NCI-H82 (cell line): ENCODE data around the gene STT3B.

ENCODE experiments used
- DNase-seq: peaks from one replicate; lab custom pipeline; 2025; lab: John Stamatoyannopoulos, UW

Gene STT3B

DNA sequence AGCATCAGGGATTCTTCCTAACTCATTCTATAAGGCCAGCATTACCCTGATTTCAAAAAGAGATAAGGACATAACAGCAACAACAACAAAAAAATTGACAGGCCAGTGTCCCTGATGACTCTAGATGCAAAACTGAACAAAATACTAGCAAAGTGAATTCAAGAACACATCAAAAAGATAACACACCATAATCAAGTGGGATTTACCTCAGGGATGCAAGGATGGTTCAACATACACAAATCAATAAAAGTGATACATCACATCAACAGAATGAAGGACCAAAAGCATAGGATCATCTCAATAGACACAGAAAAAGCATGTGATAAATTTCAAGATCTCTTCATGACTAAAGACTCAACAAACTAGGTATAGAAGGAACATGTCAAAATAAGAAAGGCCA lies 119.6 kb downstream of the STT3B start:
- no peak for DNase-seq

DNA sequence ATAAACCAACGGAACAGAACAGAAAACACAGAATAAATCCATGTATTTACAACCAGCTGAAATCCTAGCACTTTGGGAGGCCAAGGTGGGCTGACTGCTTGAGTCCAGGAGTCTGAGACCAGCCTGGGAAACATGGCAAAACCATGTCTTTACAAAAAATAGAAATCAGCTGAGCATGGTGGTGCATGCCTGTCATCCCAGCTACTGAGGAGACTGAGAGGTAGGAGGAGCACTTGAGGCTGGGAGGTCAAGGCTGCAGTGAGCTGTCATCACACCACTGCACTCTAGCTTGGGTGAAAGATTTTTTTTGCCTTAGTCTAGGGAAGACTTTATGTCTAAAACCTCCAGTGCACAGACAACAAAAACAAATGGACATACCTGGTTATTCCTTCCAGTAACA lies 120.7 kb downstream of the STT3B start:
- no peak for DNase-seq

DNA sequence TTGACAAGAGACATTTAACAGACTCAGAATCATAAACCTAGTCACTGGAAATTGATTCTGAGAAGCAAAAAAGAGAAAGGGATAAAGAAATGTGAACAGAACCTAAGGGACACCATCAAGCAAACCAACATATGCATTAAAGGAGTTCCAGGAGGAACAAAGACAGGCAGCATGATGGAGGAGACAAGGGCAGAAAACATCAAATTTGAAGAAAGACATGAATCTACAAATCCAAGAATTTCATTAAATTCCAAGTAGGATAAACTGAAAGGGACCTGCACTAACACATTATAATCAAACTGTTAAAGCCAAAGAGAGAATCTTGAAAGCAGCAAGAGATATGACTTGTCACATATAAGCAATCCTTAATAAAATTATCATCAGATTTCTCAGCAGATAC lies 122.3 kb downstream of the STT3B start:
- DNase-seq: no peak

DNA sequence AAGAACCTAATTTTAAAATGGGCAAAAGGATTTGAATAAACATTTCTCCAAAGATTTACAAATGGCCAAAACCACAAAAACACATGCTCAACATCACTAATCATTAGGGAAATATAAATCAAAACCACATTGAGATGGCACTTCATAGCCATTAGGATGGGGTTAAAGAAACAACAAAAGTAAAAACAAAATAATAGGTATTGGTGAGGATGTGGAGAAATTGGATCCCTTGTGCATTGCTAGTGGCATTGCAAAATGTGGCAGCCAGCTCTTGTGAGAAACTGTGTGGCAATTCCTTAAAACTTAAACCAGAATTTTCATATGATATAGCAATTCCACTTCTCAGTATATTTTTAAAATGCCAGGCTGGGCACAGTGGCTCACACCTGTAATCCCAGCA lies 126.5 kb downstream of the STT3B start:
- no peak for DNase-seq

DNA sequence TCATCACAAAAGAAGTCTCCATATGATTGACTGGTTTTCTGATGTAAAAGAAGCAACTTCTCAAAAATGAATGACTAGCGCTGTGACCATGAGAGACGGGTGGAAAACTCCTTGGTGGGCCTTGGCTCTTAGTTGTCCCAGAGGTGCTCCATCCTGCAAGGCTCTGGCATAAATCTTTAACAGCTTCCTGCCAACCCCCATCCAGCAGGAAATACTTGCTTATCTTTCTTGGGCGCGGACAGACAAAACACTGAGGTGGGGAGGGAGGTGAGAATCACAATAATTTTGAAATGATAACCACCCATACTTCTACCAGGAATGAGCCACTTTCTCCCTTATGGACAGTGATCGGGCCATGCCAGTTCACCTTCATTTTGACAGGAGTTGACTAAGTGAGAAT lies 128.6 kb downstream of the STT3B start:
- DNase-seq: no peak

DNA sequence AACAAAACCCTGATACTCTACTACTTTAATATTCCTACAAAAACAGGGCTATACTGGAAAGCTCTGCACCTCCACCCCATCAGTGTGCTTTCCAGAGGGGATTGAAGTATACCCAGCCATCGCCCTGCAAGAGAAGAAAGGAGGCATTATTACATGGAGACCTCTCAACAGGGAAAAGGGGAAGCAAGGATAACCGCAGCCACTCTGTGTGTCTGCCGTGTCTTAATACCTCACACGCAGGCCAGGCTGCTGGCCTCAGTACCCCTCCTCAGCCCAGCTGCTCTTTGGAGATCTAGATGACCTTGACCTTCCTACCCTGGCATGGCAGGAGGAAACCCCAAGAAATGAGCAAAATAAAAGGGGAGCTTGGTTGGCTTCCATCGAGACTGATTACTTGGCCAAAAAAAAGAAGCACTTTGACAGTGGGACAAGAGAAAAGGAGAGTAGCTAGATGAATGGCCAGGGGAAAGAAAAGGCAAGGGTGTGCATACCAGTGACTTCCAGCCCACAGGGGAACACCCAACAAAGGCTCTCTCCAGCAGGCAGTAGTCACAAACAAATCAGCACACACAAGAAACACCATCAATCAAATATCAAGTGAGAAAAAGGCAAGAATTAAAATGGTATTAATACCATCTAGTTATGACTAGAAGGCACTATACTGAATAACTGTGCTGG lies 129.4 kb downstream of the STT3B start:
- no peak for DNase-seq

DNA sequence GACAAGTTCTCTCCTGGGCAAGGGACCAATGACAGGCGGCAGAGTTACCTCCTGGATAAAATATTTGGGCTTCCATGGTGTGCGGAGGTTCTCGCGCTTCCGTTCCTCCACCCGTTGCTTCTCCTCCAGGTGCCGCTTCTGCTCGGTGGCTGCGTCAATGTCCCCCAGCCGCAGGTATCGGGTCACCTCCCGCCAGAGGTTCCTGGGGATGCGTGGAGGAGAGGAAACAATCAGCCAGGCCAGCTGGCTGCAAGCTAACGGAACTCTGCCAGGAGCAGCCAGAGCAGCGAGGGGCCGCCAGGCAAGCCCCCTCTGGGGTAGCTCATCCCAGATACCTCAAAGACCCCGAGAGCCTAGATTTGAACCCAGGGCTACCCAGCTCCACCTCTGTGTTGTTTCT lies 131.3 kb downstream of the STT3B start:
- DNase-seq: no peak

DNA sequence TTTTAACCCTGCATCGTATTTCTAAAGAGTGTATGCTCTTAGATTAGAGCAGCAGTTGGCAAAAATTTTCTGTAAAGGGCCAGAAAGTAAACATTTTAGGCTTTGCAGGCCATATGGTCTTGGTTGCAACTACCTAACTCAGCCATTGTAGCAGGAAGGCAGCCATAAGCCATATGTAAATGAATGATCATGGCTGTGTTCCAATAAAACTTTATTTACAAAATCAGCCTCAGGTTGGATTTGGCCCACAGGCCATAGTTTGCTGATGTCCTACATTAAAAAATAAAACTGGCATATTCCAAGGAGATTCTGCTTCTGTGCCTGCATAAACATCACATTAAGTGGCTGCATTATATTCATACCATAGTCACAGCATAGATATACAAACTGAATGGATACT lies 134.9 kb downstream of the STT3B start:
- DNase-seq: no peak

DNA sequence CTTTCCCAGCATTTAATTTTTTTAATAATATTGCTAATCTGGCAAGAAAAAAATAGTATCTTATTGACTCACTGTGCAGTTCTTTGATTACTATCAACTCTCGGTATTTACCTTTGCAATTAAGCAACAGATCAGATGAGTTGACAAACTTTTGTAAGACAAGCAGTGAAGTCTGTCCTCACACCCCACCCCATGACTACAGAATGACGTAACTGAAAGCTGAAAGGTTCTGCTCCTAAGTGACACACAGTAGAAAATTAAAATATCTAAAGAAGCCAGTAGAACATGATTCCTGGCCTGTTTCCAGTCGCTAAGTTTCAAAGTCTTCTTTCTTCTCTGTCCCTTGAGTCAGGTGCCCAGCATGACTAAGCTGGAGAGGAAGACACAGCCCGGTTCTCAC lies 135.5 kb downstream of the STT3B start:
- DNase-seq: no peak

DNA sequence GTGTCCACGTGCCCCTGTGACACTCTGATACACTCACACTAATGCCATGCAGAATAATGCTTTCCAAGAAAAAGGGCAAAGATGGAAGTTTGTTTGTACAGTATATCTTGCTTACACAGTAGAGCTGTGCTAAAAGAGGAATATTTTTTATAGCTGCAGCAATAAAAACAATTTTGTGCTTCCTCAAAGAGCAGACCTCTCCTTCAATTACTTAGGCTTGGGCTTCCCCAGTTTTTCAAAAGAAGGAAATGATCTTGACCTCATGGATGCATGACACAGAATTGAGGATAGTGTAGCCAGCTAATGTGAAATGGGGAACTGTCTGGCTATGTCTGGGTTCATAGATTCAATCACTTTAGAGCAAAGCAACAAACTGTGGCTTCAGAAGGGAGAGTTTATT lies 137.4 kb downstream of the STT3B start:
- DNase-seq: no peak

DNA sequence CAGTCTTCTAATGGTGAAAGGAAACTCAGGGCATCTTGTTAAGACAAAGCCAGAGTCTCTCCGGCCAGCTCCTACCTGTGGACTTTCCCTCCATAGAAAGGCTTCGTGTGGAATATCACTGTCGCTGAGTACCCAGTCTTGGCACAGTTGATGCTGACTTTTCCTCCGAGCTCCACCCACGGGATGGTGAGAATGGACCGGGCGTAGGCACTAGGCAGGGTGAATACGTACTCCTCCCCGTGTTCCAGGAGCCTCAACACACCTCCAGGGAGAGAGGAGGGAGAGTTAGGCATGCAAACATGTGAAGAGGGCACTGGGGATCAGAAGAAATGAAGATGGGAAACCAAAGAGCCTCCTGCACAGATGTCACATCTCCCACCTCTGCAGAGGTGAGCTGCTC lies 138.0 kb downstream of the STT3B start:
- no peak for DNase-seq

DNA sequence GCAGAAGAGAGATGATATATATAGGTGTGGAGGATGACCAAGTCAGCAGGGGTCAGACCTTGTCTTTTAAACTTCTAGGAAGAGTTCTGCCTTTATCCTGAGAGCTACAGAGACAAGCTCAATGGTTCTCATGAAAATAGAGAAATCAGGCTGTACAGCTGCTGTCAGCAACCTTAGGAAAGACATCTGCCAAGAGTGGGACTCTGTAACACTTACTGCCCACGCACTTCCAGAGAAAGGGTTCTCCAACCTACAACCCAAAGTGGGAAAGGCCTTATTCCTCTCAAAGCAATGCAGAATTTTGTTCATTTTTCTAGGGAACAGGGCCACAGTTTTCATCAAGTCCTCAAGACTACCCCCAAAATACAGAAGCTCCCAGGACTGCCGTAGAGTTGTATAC lies 138.7 kb downstream of the STT3B start:
- DNase-seq: no peak

DNA sequence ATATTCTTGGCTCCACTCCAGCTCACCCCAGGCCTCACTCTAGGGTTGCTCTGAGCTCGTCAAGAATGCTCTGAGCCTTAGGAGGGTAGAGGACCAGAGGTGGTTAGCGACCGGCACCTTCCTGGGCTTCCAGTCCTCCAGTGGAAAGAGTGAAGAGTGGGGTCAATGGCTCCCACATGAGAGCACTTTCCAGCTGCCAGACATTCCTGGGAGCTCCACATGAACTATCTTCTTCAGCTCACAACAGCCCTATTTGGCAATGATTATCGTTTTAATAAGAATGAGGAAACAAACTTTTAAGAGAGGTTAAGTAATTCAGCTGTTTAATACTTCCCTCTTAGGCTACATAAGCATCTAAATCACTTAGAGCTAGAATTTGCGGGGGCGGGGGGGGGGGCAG lies 139.3 kb downstream of the STT3B start:
- no peak for DNase-seq

DNA sequence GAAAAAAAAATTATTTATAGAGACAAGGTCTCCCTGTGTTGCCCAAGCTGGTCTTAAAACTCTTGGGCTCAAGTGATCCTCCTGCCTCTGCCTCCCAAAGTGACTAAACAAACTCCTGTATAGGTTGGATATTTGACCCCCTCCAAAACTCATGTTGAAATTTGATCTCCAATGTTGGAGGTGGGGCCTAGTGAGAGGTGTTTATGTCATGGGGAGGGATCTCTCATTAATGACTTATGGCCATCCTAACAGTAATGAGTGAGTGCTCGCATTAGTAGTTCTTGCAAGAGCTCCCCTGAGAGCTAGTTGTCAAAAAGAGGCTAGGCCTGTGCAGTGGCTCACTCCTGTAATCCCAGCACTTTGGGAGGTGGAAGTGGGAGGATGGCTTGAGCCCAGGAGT lies 141.2 kb downstream of the STT3B start:
- DNase-seq: no peak

DNA sequence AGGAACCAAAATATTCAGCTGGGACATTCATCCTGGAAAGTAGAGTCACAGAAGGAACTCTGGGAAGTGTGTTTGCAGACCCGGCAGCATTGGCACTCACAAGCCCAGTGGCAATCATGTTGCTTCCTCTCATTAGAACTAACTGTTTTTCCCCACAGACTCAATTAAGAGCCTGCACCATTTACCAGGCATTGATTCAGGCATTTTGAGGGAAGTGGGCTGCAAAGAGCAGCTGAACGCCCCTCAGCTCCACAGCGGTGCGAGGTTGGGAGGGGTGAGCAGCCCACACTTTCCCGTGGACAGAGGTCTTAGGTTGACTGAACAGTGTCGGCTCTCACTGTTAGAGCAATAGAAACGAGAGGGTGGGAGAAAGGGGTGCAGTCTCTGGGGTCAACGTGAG lies 143.8 kb downstream of the STT3B start:
- no peak for DNase-seq

DNA sequence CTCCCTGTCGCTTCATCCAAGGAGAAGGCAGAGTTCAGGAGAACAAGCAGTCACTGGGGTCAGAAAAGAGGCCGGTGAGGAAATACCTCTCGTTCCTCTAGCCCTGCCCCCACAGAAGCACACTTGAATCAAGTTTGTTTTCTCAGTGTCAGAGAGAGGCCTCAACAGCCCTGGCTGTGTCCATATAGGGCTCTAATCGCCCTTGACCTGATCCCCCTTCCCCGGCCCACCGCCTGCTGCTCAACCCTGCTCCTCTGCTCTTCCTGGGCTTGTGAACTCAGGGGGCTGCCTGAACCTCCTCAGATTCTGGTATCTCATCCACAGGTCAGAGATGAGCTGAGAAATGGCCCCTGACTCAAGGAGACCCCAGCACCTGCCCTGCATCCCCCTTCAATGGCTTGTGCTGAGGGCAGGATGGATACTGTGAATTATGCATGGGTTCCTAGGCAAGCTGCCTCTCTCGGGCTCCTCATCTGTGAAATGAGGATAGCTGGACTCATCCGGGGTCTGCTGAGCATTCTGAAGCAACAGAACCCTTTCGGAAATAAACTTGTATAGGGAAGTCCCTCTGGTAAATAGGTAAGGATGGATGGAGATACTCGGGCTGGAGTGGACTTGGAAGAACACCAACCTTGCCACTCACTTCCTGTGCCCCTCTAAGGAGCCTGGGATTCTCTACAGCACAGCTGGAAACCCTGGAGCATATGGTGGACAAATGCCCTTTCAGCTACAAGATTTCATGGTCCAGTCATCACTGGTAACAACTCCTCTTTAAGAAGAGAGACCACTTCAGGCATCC lies 147.5 kb downstream of the STT3B start:
- DNase-seq: no peak
